ENCODE measurements around the gene MYZAP. TPM values are rescaled to one million over a fixed set of nuclear protein-coding genes. Genes with fewer than 3 reads are reported as not detected.

MYZAP gene
- total and polyA plus RNA-seq, 7 donors = 7.2 to 55.6 (median 39.1) TPM

- no peak for TF ChIP-seq POLR2A (IDR thresholded peaks at IDR 0.05)
- no peak for TF ChIP-seq CTCF (IDR thresholded peaks at IDR 0.05)
- TF ChIP-seq EP300 (IDR thresholded peaks at IDR 0.05) = no peak
- no peak for TF ChIP-seq POLR2AphosphoS5 (IDR thresholded peaks at IDR 0.05)
- peaks cover 0 to 69% (median 64%) of the 10 kb centered on the region in 4 donors for H3K4me1 ChIP-seq
- peak overlapping the region in 3 of 4 donors; percentile 68 to 91 (median 85) for H3K27ac ChIP-seq
- H3K36me3 ChIP-seq = peaks cover 0 to 2% (median 0%) of the 10 kb centered on the region in 4 donors
- 56 to 78% methylated on average over 10 of the region's 10 CpGs for WGBS, 2 donors
- H3K9me3 ChIP-seq = no peaks in the 10 kb centered on the region
- no peaks in the 10 kb centered on the region for H3K27me3 ChIP-seq
- no peak overlapping the region for H3K4me3 ChIP-seq
- no peak for DNase-seq
- intact Hi-C loops (cut with DNase I) = no loop called here
Measured at GRCh38 chr15:57599296-57599810, 7.6 kb downstream of the MYZAP start.

- 38 to 70% methylated on average over 1 of the region's 1 CpG for WGBS, 2 donors
- H3K9me3 ChIP-seq = no peaks in the 10 kb centered on the region
- H3K4me1 ChIP-seq = peaks cover 0 to 63% (median 56%) of the 10 kb centered on the region in 4 donors
- no peak for DNase-seq
- intact Hi-C loops (cut with DNase I) = no loop called here
- peaks cover 0 to 5% (median 0%) of the 10 kb centered on the region in 4 donors for H3K36me3 ChIP-seq
- H3K4me3 ChIP-seq = no peak overlapping the region
- TF ChIP-seq CTCF (IDR thresholded peaks at IDR 0.05) (no peak), POLR2A (IDR thresholded peaks at IDR 0.05) (no peak), POLR2AphosphoS5 (IDR thresholded peaks at IDR 0.05) (no peak), EP300 (IDR thresholded peaks at IDR 0.05) (no peak)
- no peaks in the 10 kb centered on the region for H3K27me3 ChIP-seq
- H3K27ac ChIP-seq = peak overlapping the region in 2 of 4 donors; percentile 85 to 91
Measured at GRCh38 chr15:57600197-57600596, 8.5 kb downstream of the MYZAP start.

- Histone ChIP-seq H3K9me3 (no peaks in the 10 kb centered on the region), H3K27me3 (no peaks in the 10 kb centered on the region), H3K4me3 (no peak overlapping the region), H3K36me3 (peaks cover 0 to 5% (median 0%) of the 10 kb centered on the region in 4 donors), H3K27ac (no peak overlapping the region), H3K4me1 (peaks cover 0 to 39% (median 28%) of the 10 kb centered on the region in 4 donors)
- WGBS, 2 donors = 80% methylated on average over 10 of the region's 10 CpGs
- TF ChIP-seq POLR2A (IDR thresholded peaks at IDR 0.05) (no peak), EP300 (IDR thresholded peaks at IDR 0.05) (no peak), POLR2AphosphoS5 (IDR thresholded peaks at IDR 0.05) (no peak), CTCF (IDR thresholded peaks at IDR 0.05) (no peak)
- no peak for DNase-seq
- intact Hi-C loops (cut with DNase I) = no loop called here
Measured at GRCh38 chr15:57604507-57604906, 12.8 kb downstream of the MYZAP start.

GRCh38 chr15:57605491-57605890, 13.8 kb downstream of the MYZAP start:
- no peak overlapping the region for H3K27ac ChIP-seq
- H3K36me3 ChIP-seq = peaks cover 0 to 5% (median 0%) of the 10 kb centered on the region in 4 donors
- 74 to 77% methylated on average over 1 of the region's 1 CpG for WGBS, 2 donors
- TF ChIP-seq EP300 (IDR thresholded peaks at IDR 0.05) (no peak), POLR2A (IDR thresholded peaks at IDR 0.05) (no peak), POLR2AphosphoS5 (IDR thresholded peaks at IDR 0.05) (no peak)
- H3K4me3 ChIP-seq = no peak overlapping the region
- no peak for DNase-seq
- intact Hi-C loops (cut with DNase I) = no loop called here
- no peaks in the 10 kb centered on the region for H3K9me3 ChIP-seq
- no peaks in the 10 kb centered on the region for H3K27me3 ChIP-seq
- H3K4me1 ChIP-seq = peaks cover 0 to 37% (median 25%) of the 10 kb centered on the region in 4 donors

- H3K27ac ChIP-seq = no peak overlapping the region
- peaks cover 0 to 39% (median 27%) of the 10 kb centered on the region in 4 donors for H3K4me1 ChIP-seq
- intact Hi-C loops (cut with DNase I) = no loop called here
- no peaks in the 10 kb centered on the region for H3K27me3 ChIP-seq
- TF ChIP-seq POLR2A (IDR thresholded peaks at IDR 0.05) (no peak), CTCF (IDR thresholded peaks at IDR 0.05) (no peak), POLR2AphosphoS5 (IDR thresholded peaks at IDR 0.05) (no peak), EP300 (IDR thresholded peaks at IDR 0.05) (no peak)
- peaks cover 0 to 5% (median 0%) of the 10 kb centered on the region in 4 donors for H3K36me3 ChIP-seq
- DNase-seq = no peak
- no peaks in the 10 kb centered on the region for H3K9me3 ChIP-seq
- H3K4me3 ChIP-seq = no peak overlapping the region
- 91 to 96% methylated on average over 2 of the region's 2 CpGs for WGBS, 2 donors
Measured at GRCh38 chr15:57606048-57606447, 14.3 kb downstream of the MYZAP start.

All from sigmoid colon (tissue), 7 donors.